Stimulated activated CD8-positive, alpha-beta memory T cell treated with anti-CD3 and anti-CD28 coated beads, Interleukin-12 subunit alpha, Interleukin-12 subunit beta, amount 100 ng/mL, for 24 hours (primary cell): ENCODE data around the gene SRCAP.
"Not testable (repeated sequence)": the region's sequence is repeated elsewhere in the genome, so short reads cannot be mapped to it uniquely, and the experiment has no call there.

Source experiments
- DNase-seq: peaks from one replicate; pipeline ENCODE4 v3.0.0-alpha.2; 2020; ENCODE audit errors: extremely low read depth

SRCAP gene

DNA sequence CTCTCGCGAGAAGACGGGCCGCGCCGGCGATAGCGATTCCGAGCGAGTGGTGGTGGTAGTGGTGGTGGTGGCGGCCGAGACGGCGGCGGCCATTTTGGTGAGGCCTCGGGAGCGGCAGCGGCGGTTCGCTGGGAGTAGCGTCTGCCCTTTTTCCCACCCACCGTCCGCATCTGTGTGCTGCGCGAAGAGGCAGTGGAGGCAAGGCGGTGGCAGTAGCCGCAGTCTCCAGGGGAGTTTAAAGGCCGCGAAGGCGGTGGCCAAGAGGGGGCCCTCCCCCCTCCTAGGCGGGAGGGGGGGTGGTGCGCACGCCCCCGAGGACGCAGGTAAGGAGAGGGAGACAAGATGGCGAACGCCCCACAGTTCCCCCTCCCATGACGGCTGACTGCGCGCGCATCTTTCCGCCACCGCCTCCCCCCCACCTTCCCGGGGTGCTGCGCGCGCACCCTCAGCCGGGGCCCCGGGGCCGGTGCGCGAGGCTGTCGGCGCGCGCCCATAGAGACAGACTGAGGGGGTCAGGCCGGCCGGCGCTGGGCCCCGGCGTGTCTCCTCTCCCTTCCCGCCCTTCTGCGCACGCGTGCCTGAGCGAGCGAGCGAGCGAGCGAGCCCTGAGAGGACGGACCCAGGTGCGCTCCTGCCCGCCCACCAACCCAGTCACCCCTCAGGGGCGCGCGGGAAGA is 694 bp upstream of the SRCAP start:
- peak; percentile 90 for DNase-seq

DNA sequence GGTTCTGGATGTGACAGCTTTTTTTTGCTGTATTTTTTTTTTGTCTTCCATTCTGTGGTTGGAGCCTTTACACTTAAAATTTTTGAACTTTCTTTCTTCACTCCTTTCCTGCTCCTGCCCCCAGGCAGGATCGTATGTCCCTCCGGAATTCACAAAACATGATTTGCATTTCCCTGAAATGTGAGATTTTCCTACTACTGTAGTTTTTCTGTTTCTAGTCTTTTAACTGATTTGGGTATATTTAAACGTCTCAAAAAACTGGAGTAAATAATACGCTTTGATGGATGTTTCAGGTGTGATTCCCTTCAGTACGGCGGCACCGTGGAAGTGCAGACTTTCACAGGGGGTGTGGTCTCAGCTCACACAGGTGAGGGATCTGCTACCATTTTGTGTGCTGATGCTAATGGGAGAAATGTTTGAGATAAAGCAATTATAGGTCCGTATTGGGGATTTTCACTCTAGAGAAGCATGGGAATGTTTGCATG is 686 bp downstream of the SRCAP start:
- DNase-seq: no peak

DNA sequence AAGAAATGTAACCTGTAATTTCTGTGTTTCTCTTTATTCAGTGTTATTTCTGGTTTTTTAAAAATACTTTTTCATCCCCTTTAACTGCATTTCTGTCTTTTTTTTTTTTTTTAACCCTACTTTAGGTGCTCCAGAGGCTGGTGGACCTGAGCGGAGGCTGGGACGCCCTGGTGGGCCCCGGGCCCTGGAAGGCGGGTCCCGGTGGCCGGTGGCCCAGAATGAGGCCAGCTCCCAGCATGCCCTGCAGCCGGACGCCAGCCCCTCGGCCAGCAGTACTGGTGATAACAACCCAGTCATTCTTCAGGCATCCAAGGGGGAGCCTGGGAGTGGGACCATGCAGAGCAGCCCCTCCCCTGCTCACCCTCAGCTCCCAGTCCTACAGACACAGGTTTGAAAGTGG is 1.5 kb downstream of the SRCAP start:
- no peak for DNase-seq

DNA sequence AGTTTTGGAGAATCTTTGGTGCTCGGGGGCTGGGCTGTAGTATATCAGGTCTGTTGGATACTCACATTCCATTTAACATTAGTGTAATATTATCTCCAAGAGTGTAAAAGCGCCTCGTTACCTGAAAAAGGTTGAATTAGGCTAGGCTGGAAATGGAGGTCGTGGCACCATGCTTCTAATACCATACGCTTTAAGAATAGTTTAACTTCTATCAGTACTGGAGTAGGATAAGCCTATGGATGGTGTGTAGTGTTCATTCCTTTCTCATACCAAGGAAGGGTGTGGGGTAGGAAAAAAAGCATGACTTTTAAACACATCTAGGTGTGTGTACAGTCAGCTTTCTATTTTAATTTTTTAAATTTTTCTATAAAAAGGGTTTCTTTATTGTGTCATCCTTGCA is 2.0 kb downstream of the SRCAP start:
- DNase-seq: no peak

DNA sequence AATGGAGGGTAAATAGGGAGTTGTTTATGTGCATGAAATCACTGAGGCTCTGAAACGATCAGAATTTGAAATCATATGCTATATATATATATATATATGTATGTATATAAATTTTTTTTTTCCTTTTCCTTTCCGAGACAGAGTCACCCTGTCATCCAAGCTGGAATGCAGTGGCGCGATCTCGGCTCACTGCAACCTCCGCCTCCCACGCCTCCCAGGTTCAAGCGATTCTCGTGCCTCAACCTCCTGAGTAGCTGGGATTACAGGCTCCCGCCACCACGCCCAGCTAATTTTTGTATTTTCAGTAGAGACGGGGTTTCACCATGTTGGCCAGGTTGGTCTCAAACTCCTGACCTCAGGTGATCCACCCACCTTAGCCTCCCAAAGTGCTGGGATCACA is 4.1 kb downstream of the SRCAP start:
- not testable (repeated sequence) for DNase-seq

DNA sequence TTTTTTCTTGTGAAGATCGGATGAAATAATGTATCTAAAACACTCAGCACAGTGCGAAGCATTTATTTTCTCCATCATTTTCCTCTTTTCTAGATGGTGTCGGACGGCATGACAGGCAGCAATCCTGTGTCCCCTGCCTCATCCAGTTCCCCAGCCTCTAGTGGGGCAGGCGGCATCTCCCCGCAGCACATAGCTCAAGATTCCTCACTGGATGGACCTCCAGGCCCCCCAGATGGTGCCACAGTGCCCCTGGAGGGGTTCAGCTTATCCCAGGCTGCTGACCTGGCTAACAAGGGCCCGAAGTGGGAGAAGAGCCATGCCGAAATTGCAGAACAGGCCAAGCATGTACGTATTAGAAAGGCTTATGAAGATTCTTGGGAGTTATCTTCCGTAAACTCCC is 5.0 kb downstream of the SRCAP start:
- DNase-seq: no peak

DNA sequence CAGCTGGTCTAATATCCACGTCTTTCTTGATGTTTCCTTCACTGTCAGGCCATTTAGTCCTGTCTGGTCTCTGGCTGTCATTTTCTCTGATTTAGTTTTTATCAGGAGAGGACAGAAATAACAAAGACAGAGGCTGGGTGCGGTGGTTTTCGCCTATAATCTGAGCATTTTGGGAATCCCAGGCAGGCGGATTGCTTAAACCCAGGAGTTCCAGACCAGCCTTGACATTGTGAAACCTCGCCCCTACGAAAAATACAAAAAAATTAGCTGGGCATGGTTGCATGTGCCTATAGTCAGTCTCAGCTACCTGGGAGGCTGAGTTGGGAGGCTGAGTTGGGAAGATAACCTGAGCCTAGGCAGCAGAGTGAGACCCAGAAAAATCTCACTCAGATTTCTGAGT is 7.1 kb downstream of the SRCAP start:
- no peak for DNase-seq

DNA sequence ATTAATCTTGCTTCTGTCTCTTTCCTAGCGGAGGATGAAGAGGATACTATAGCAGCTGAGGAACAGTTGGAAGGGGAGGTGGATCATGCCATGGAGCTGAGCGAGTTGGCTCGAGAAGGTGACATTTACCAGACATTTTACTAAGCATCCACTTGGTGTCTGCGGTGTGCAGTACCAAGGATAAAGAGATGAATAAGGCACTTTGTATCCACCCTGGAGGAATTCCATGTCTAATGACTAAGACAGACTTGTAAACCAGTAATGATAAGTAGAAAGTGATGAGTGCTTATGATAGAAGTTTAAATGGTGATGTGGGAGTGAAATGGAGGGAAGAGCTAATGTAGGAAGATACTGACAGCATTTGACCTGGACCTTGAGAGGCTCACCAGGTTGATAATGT is 12.0 kb downstream of the SRCAP start:
- no peak for DNase-seq

DNA sequence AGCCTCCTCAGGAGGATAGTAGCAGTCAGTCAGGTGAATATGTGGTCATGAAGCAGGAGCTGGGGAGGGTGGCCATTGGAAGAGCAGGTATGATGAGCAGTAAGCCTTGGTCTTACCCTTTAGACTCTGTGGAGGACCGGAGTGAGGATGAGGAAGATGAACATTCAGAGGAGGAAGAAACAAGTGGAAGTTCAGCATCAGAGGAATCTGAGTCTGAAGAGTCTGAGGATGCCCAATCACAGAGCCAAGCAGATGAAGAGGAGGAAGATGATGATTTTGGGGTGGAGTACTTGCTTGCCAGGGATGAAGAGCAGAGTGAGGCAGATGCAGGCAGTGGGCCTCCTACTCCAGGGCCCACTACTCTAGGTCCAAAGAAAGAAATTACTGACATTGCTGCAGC is 12.7 kb downstream of the SRCAP start:
- no peak for DNase-seq

DNA sequence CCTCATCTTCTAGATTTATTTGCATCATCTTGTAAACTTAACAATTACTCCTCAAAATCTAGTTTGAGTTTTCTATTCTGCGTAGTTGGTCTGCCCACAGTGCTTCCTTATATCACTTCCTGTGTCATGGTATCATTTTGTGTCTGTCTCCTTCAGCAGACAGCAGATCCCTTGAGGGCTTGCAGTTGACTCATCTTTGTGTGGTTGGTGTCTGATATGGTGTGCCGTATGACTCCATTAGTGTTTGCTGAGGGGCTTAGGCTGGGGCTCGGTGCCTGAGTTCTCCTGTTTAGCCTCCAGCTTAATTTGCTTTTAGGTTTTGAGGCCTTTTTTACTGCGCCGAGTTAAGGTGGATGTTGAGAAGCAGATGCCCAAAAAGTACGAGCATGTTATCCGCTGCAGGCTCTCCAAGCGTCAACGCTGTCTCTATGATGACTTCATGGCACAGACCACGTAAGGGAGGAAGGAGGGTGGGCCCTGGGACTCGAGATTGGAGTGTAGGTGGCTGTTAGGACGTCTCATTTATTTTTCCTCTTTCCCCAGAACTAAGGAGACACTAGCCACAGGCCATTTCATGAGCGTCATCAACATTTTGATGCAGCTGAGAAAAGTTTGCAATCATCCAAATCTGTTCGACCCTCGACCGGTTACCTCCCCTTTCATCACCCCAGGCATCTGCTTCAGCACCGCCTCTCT is 16.9 kb downstream of the SRCAP start:
- DNase-seq: peak; percentile 12

DNA sequence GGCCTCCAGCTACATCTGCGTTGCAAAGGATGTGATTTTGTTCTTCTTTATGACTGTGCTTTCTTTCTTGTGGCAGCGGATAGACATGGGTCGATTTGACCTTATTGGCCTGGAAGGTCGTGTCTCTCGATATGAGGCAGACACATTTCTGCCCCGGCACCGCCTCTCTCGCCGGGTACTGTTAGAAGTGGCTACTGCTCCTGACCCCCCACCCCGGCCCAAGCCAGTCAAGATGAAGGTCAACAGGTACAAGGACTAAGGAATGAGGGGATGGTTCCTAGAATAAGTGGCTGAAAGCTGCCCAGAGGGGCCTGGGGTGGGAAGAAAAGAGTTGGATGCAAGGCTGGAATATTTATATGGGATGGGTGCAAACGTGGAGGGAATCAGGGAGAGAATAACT is 21.1 kb downstream of the SRCAP start:
- no peak for DNase-seq

DNA sequence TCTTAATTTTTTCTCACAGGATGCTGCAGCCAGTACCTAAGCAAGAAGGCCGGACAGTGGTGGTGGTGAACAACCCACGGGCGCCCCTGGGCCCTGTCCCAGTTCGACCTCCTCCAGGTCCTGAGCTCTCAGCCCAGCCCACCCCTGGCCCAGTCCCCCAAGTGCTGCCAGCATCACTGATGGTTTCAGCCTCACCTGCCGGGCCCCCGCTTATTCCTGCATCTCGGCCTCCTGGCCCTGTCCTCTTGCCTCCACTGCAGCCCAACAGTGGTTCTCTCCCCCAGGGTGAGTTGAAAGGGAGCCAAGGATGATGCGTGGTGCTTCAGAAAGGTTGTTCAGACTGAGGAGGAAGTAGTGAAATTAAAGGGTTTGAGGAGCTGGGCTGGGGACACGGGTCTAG is 21.7 kb downstream of the SRCAP start:
- no peak for DNase-seq

DNA sequence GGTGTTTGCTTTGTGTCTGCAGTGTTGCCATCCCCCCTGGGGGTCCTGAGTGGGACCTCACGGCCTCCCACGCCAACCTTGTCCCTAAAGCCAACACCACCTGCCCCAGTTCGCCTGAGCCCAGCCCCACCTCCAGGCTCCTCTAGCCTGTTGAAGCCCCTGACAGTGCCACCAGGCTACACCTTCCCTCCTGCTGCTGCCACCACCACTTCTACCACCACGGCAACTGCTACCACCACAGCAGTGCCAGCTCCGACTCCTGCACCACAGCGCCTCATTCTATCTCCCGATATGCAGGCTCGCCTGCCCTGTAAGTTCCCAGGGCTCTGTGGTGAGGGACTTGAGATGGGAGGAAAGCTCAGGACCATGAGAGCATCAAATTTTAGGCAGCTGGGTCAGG is 22.2 kb downstream of the SRCAP start:
- DNase-seq: no peak

DNA sequence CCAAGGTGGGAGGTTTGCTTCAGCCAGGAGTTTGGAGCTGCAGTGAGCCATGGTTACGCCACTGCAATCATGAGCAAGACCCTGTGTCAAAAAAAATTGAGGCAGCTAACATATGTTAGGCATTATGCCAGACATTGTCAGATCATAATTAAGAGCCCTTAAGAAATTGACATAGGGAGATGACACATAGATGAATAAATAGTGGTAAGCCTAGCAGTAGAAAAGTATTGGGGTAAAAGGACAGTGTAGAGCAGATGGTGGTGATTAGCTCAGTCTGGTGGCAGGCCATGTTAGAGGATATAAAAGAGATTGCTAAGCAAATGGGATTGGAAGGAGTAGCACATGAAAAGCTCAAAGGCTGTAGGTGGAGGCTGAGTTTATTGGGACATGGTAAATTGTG is 22.6 kb downstream of the SRCAP start:
- no peak for DNase-seq

DNA sequence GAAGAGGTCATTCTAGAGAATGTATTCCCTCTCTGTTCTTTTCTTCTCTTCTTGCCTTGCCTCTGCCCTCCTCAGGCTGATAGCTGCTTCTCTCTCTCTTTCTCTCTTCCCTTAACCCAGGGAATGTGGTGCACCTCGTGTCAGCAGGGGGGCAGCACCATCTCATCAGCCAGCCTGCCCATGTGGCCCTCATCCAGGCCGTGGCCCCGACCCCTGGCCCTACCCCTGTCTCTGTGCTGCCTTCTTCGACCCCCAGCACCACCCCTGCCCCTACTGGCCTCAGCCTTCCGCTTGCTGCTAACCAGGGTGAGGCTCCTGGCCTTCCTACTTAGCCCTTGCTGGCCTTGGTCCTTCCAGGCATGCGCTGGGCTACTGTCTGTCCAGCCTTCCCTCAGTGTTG is 23.5 kb downstream of the SRCAP start:
- DNase-seq: no peak

DNA sequence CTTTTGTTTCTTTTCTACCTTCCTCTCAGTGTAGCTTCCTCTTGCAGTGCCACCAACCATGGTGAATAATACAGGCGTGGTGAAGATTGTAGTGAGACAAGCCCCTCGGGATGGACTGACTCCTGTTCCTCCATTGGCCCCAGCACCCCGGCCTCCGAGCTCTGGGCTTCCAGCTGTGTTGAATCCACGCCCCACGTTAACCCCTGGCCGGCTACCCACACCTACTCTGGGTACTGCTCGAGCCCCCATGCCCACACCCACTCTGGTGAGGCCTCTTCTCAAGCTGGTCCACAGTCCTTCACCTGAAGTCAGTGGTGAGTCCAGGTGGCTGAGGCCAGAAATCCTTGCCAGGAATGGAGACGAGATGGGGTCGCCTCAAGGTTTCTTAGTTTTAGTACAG is 23.9 kb downstream of the SRCAP start:
- DNase-seq: no peak

DNA sequence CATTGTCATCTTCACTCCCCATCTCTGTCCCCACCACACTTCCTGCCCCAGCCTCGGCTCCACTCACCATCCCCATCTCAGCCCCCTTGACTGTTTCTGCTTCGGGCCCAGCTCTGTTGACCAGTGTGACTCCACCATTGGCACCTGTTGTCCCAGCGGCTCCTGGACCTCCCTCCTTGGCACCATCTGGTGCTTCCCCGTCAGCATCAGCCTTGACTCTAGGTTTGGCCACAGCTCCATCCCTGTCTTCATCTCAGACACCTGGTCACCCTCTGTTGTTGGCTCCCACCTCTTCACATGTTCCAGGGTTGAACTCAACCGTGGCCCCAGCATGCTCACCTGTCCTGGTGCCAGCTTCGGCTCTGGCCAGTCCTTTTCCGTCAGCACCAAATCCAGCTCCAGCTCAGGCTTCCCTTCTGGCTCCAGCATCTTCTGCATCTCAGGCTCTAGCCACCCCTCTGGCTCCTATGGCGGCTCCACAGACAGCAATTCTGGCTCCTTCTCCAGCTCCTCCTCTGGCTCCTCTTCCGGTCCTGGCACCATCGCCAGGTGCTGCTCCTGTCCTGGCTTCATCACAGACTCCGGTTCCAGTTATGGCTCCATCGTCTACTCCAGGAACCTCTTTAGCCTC is 24.9 kb downstream of the SRCAP start:
- DNase-seq: no peak

DNA sequence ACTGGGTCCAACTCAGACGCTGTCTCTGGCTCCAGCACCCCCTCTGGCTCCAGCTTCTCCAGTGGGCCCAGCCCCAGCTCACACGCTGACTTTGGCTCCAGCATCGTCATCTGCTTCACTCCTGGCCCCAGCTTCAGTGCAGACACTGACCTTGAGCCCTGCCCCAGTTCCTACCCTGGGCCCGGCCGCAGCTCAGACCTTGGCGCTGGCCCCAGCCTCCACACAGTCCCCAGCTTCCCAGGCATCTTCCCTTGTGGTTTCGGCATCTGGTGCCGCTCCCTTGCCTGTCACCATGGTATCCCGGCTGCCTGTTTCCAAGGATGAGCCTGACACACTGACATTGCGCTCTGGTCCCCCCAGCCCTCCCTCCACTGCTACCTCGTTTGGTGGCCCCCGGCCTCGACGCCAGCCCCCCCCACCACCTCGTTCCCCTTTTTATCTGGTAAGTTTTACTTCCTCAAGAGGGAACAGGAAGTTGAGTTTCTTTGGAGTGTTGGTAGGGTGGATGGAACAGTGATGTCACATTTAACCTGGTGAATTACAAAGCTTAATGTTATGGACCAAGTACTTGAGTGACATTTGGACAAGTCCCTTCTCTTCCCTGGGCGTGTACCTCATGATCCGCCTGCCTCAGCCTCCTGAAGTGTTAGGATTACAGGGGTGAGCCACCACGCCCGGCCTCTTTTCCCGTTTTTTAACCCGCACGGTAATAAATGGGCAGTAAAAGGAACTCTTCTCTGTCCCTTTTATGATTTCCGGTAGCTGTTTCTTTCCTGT is 25.9 kb downstream of the SRCAP start:
- no peak for DNase-seq

DNA sequence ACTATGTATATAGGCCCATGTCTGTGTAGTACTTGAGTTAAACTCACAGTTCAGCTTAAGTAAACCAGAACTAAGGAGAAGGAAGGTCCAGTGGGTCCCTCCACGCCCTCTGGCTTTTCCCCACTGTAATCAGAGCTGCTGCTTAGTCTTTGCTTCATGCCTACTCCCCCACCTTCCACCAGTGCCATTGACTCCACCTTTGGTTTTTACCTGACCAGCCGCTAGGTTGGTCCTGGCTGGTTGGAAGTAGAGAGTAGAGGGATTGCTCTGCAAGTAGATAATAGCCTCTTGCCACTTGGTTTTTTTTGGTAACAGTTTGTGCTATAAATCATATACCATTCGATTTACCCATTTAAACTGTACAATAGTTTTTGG is 26.4 kb downstream of the SRCAP start:
- no peak for DNase-seq

DNA sequence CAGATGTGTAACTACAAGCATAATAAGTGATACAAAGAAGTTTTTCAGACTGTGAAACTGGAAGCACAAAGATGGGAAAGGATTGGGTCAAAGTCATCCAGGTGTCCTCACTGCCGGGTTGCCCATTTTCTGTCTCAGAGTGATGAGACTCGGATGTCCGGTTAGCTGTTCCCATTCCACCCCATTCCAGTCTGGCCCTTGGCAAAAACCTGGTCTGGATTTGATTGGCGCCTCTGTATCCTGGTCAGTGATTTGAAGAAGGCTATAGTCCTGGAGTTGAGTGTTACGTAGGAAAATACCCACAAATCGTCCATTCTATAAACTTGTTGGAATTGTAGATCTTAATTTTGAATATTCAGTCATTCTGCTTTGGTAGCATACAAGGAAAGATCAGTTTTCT is 29.4 kb downstream of the SRCAP start:
- no peak for DNase-seq

DNA sequence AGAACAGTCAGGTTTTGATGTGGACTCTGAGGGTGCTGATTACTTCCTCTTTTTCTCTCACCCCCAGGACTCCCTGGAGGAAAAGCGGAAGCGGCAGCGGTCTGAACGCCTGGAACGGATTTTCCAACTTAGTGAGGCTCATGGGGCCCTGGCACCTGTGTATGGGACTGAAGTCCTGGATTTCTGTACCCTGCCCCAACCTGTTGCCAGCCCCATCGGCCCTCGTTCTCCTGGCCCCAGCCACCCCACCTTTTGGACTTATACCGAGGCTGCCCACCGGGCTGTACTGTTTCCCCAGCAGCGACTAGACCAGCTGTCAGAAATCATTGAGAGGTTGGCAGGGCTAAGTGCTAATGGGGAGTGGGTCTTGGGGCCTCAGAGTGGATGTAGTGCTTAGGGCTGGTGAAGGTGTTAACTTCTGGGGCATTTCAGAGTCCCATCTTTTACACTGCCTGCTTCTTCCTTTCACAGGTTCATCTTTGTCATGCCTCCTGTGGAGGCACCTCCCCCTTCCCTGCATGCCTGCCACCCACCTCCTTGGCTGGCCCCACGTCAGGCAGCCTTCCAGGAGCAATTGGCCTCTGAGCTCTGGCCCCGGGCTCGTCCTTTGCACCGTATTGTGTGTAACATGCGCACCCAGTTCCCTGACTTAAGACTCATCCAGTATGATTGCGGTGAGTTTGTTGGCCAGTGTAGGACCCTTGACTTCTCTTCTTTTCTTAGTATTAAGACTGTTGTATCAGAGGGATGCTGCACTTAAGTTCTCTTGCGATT is 30.1 kb downstream of the SRCAP start:
- no peak for DNase-seq

DNA sequence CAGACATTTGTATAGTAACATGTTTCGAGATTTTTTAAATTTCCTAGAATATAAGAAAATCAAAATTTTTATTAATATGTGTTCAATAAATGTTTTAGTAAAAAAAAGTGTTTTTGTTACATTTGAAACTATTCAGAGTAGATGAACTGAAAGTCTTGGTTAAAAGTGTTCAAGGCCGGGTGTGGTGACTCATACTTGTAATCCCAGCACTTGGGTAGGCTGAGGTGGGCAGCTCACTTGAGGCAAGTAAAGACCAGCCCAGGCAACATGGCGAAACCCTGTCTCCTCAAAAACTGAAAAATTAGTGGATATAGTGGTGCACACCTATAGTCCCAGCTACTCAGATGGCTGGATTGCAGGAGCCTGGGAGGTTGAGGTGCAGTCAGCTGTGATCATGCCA is 32.4 kb downstream of the SRCAP start:
- DNase-seq: no peak
